ENCODE measurements around the gene SOWAHA. TPM values are rescaled to one million over a fixed set of nuclear protein-coding genes. Genes with fewer than 3 reads are reported as not detected.

Gene SOWAHA
- total and polyA plus RNA-seq, 2 donors (not counting 1 experiment from before 2014, with no cell fraction given): not detected

DNA sequence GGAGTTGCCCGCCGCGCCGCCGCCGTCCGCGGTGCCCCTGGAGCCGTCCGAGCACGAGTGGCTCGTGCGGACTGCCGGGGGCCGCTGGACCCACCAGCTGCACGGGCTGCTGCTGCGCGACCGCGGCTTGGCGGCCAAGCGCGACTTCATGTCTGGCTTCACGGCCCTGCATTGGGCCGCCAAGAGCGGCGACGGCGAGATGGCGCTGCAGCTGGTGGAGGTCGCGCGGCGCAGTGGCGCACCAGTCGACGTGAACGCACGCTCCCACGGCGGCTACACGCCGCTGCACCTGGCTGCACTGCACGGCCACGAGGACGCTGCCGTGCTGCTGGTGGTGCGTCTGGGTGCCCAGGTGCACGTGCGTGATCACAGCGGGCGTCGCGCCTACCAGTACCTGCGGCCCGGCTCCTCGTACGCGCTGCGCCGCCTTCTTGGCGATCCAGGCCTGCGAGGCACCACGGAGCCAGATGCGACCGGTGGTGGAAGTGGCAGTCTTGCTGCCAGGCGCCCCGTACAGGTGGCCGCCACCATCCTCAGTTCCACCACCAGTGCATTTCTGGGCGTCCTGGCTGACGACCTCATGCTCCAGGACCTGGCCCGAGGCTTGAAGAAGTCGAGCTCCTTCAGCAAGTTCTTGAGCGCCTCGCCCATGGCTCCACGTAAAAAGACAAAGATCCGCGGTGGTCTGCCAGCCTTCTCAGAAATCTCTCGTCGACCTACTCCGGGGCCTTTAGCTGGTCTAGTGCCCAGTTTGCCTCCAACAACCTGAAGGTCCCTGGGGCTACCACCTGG is 1.6 kb downstream of the SOWAHA start:
- Histone ChIP-seq H3K27ac (ENCODE audit: low read length in 2 of 2) (no peak overlapping the region), H3K9ac (ENCODE audit: low read length) (no peak overlapping the region), H3K4me3 (ENCODE audit: control extremely low read depth in 1 of 5, extremely low read depth in 1 of 5, insufficient read depth in 1 of 5, low read depth in 2 of 5, low read length in 4 of 5) (no peak overlapping the region), H2AFZ (ENCODE audit: insufficient read depth, low read depth, low read length, poor library complexity, severe bottlenecking) (peak overlapping the region; percentile 75), H4K20me1 (ENCODE audit: control insufficient read depth, insufficient read depth, low read length, poor library complexity, severe bottlenecking) (no peaks in the 10 kb centered on the region), H3K9me3 (ENCODE audit: control extremely low read depth in 1 of 3, control insufficient read depth in 2 of 3, insufficient read depth in 1 of 3, low read length in 2 of 3) (peaks cover 0 to 5% (median 1%) of the 10 kb centered on the region in 3 donors), H3K27me3 (replicated peaks in 1 of 4; ENCODE audit: control extremely low read depth in 1 of 4, control insufficient read depth in 3 of 4, insufficient read depth in 4 of 4, low read length in 3 of 4) (peaks cover 0 to 44% (median 27%) of the 10 kb centered on the region in 4 experiments), H3K79me2 (ENCODE audit: control insufficient read depth, insufficient read depth, low read length) (no peaks in the 10 kb centered on the region), H3K4me1 (ENCODE audit: control insufficient read depth in 2 of 2, insufficient read depth in 2 of 2, low read length in 2 of 2) (peaks cover 17 to 21% of the 10 kb centered on the region in 2 donors), H3K4me2 (replicated peaks; ENCODE audit: low read depth, low read length, poor library complexity, severe bottlenecking) (peak overlapping the region; percentile 91), H3K36me3 (replicated peaks in 1 of 2; ENCODE audit: control extremely low read depth in 1 of 2, control insufficient read depth in 1 of 2, extremely low read depth in 1 of 2, insufficient read depth in 2 of 2, low read length in 1 of 2) (no peaks in the 10 kb centered on the region)
- WGBS (ENCODE audit: insufficient coverage): 72% methylated on average over 81 of the region's 81 CpGs
- CTCF ChIA-PET: interaction anchor here (1.1 to 3.3 kb wide), 4 partner anchors 9 to 314 kb away, joined by 3 to 18 read pairs (median 4); partner anchors contain the start of gene SHROOM1
- DNase-seq (no peak), ATAC-seq (ENCODE audit: low read depth) (no peak)
- Mint-ChIP-seq H3K4me3 (peak overlapping the region; percentile 55), H3K27me3 (peaks cover 35% of the 10 kb centered on the region), H3K27ac (peak overlapping the region; percentile 15), H3K4me1 (peaks cover 16% of the 10 kb centered on the region), H3K9me3 (ENCODE audit: insufficient read depth) (no peaks in the 10 kb centered on the region)
- no peak for TF ChIP-seq CTCF (IDR thresholded peaks at IDR 0.05)
- TF ChIP-seq EZH2 (IDR thresholded peaks at IDR 0.05; ENCODE audit: borderline replicate concordance, insufficient read depth, low read depth, low read length, poor library complexity, severe bottlenecking): no peak
- POLR2A ChIA-PET: no interaction called here
- intact Hi-C loops (cut with micrococcal nuclease): no loop called here

DNA sequence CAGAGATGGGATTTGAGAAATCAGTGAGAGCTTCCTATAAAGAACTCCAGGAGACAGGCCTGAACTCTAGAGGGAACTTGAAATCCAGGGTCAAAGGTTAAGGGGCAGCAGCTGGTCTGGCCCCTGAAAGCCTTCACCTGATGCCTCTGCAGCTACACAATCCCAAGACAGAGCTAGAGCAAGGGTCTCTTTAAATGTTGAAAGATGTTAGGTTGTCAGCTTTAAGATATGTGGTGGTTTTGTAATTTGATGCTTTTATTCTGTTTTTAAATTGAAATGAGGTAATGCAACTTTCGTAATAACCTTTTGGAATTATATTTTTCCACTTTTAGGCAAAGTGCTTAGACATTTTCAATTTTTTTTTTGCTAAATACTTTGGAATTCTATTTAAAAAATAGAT is 2.4 kb downstream of the SOWAHA start:
- H3K27me3 Mint-ChIP-seq: peaks cover 33% of the 10 kb centered on the region
- no peak overlapping the region for H3K27ac Mint-ChIP-seq

More for the DNA sequence above, 2.4 kb downstream of the SOWAHA start:
- ChIA-PET CTCF (interaction anchor here (1.1 to 3.3 kb wide), 4 partner anchors 8 to 315 kb away, joined by 3 to 18 read pairs (median 4); partner anchors contain the start of gene SHROOM1), POLR2A (no interaction called here)
- no peaks in the 10 kb centered on the region for H4K20me1 ChIP-seq (ENCODE audit: control insufficient read depth, insufficient read depth, low read length, poor library complexity, severe bottlenecking)
- no peak for ATAC-seq (ENCODE audit: low read depth)
- peaks cover 0 to 45% (median 28%) of the 10 kb centered on the region in 4 experiments for H3K27me3 ChIP-seq (replicated peaks in 1 of 4; ENCODE audit: control extremely low read depth in 1 of 4, control insufficient read depth in 3 of 4, insufficient read depth in 4 of 4, low read length in 3 of 4)
- peaks cover 0 to 5% (median 1%) of the 10 kb centered on the region in 3 donors for H3K9me3 ChIP-seq (ENCODE audit: control extremely low read depth in 1 of 3, control insufficient read depth in 2 of 3, insufficient read depth in 1 of 3, low read length in 2 of 3)
- no peak for DNase-seq
- peaks cover 24% of the 10 kb centered on the region in 2 donors for H3K4me1 ChIP-seq (ENCODE audit: control insufficient read depth in 2 of 2, insufficient read depth in 2 of 2, low read length in 2 of 2)
- WGBS (ENCODE audit: insufficient coverage): no CpG with 5 or more reads among the region's 1 CpG
- no peak for TF ChIP-seq CTCF (IDR thresholded peaks at IDR 0.05)
- no peak for TF ChIP-seq EZH2 (IDR thresholded peaks at IDR 0.05; ENCODE audit: borderline replicate concordance, insufficient read depth, low read depth, low read length, poor library complexity, severe bottlenecking)
- Mint-ChIP-seq H3K9me3 (ENCODE audit: insufficient read depth) (no peaks in the 10 kb centered on the region), H3K4me3 (peak overlapping the region; percentile 55), H3K4me1 (peaks cover 22% of the 10 kb centered on the region)
- intact Hi-C loops (cut with micrococcal nuclease): no loop called here
- no peak overlapping the region for H3K4me2 ChIP-seq (replicated peaks; ENCODE audit: low read depth, low read length, poor library complexity, severe bottlenecking)
- no peak overlapping the region for H3K9ac ChIP-seq (ENCODE audit: low read length)
- H3K27ac ChIP-seq (ENCODE audit: low read length in 2 of 2): no peak overlapping the region
- no peak overlapping the region for H3K4me3 ChIP-seq (ENCODE audit: control extremely low read depth in 1 of 5, extremely low read depth in 1 of 5, insufficient read depth in 1 of 5, low read depth in 2 of 5, low read length in 4 of 5)
- no peaks in the 10 kb centered on the region for H3K36me3 ChIP-seq (replicated peaks in 1 of 2; ENCODE audit: control extremely low read depth in 1 of 2, control insufficient read depth in 1 of 2, extremely low read depth in 1 of 2, insufficient read depth in 2 of 2, low read length in 1 of 2)
- no peak overlapping the region for H2AFZ ChIP-seq (ENCODE audit: insufficient read depth, low read depth, low read length, poor library complexity, severe bottlenecking)
- no peaks in the 10 kb centered on the region for H3K79me2 ChIP-seq (ENCODE audit: control insufficient read depth, insufficient read depth, low read length)
